SKM-1 (cell line): ENCODE results near the gene HYLS1.

ENCODE experiments used
- DNase-seq: peaks from one replicate; lab custom pipeline; 2025; ENCODE audit not compliant: unreplicated experiment; lab: John Stamatoyannopoulos, UW

HYLS1 gene

DNA sequence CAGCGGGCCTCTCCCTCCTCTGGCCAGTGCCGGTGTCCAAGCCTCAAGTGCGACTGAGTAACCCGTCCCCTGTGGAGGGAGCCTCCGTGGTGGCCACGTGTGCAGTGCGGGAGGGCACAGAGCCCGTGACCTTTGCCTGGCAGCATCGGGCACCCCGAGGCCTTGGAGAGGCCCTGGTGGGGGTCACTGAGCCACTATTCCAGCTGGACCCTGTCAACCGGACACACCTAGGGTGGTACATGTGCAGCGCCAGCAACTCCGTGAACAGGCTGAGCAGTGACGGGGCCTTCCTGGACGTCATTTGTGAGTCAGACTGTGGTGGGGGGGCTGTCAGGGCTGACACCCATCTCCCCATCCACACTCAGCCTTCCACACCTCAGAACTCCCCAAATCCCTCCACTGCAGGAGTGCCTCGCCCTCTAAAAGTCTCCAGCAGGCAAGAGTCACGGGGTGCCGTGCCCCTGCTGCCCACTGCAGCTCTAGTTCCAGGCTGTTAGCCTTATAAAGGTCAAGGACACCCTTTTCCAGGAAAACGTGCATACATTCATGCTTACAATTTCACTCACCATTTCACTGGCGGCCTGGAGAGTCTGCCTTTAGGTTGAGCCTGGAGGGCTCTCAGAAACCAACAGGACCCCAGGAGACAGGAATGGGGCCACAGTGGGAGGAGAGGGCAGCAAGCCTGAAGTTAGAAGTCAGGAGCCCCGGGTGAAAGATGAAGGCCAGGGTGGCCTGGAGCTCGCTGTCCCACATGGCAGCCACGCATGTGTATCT is 61.0 kb downstream of the HYLS1 start:
- DNase-seq: no peak

- DNase-seq: no peak
These were observed 62.1 kb downstream of the HYLS1 start for GRCh38 chr11:125949271-125950177.

DNA sequence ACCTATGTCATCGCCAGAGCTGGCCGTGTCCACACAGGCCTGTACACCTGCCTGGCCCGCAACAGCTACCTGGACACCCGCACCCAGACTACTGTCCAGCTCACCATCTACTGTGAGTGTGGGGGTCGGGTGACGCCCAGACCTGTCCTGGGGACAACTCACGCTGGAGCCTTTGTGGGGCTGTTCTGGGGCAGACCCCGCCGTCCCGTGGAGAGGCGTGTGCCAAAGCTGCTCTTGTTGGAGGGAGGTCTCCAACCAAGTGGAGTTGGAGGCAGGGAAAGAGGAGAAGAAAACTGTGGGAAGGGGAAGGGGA is 62.7 kb downstream of the HYLS1 start:
- DNase-seq: no peak
